Large intestine (tissue), 3 donors: Measurements from ENCODE around the gene SLC35E4. TPM values are rescaled to one million over a fixed set of nuclear protein-coding genes. Genes with fewer than 3 reads are reported as not detected.
A peak's percentile ranks its signal among the peaks of the same experiment; 100 is the strongest.

Source experiments
- DNase-seq, 2 donors: peaks; one replicate each; pipeline versions ENCODE4 v3.0.0 to v3.0.0-alpha.2; 2013
- H3K27ac ChIP-seq: one replicate; pipeline ENCODE4 v1.5.1; 2013; ENCODE audit warnings: low read length
- H3K27me3 ChIP-seq: 2 replicates; pipeline ENCODE4 v1.6.1; 2013; ENCODE audit warnings: low read length; ENCODE audit not compliant: control insufficient read depth, insufficient read depth
- H3K36me3 ChIP-seq: 2 replicates; pipeline ENCODE4 v1.6.1; 2013; ENCODE audit warnings: low read length; ENCODE audit not compliant: control insufficient read depth, insufficient read depth
- H3K4me1 ChIP-seq: one replicate; pipeline ENCODE4 v1.6.1; 2013; ENCODE audit warnings: low read length; ENCODE audit not compliant: control insufficient read depth, insufficient read depth
- H3K4me3 ChIP-seq: one replicate; pipeline ENCODE4 v1.5.1; 2013; ENCODE audit warnings: low read length
- H3K9me3 ChIP-seq: one replicate; pipeline ENCODE4 v1.6.1; 2013; ENCODE audit warnings: mild to moderate bottlenecking, low read depth, low read length, moderate library complexity; ENCODE audit not compliant: control insufficient read depth
- WGBS: methylation state at CpG from one replicate; pipeline ENCODE4 v1.1.5; 2013; ENCODE audit warnings: low lambda C conversion rate; ENCODE audit not compliant: insufficient coverage; 5-methylcytosine and 5-hydroxymethylcytosine counted together
- polyA plus RNA-seq: library from polyadenylated mRNA; unstranded; fragments of 120-200 nt; gene quantifications from one replicate; pipeline ENCODE4 v1.2.1, GENCODE V29; 2013

Gene SLC35E4
- polyA plus RNA-seq, 1 donor: 1.2 TPM

GRCh38 chr22:30685178-30685577, 49.6 kb downstream of the SLC35E4 start:
- WGBS: no CpG with 5 or more reads among the region's 7 CpGs
- H3K27ac ChIP-seq: no peak overlapping the region
- H3K4me1 ChIP-seq: no peaks in the 10 kb centered on the region
- no peaks in the 10 kb centered on the region for H3K36me3 ChIP-seq
- no peaks in the 10 kb centered on the region for H3K9me3 ChIP-seq
- no peaks in the 10 kb centered on the region for H3K27me3 ChIP-seq
- peak in 1 of 2 donors; percentile 24 for DNase-seq
- no peak overlapping the region for H3K4me3 ChIP-seq

GRCh38 chr22:30687358-30687757, 51.8 kb downstream of the SLC35E4 start:
- no peaks in the 10 kb centered on the region for H3K9me3 ChIP-seq
- H3K4me3 ChIP-seq: no peak overlapping the region
- 80% methylated on average over 2 of the region's 4 CpGs for WGBS
- H3K27ac ChIP-seq: no peak overlapping the region
- no peaks in the 10 kb centered on the region for H3K27me3 ChIP-seq
- H3K4me1 ChIP-seq: no peaks in the 10 kb centered on the region
- peak in 1 of 2 donors; percentile 25 for DNase-seq
- no peaks in the 10 kb centered on the region for H3K36me3 ChIP-seq

- Histone ChIP-seq H3K27ac (no peak overlapping the region), H3K27me3 (peaks cover 3% of the 10 kb centered on the region), H3K36me3 (no peaks in the 10 kb centered on the region), H3K9me3 (no peaks in the 10 kb centered on the region), H3K4me1 (no peaks in the 10 kb centered on the region), H3K4me3 (no peak overlapping the region)
- no peak for DNase-seq
- no CpG with 5 or more reads among the region's 1 CpG for WGBS
Observed at GRCh38 chr22:30689622-30690021, 54.0 kb downstream of the SLC35E4 start.

GRCh38 chr22:30691204-30691603, 55.6 kb downstream of the SLC35E4 start:
- Histone ChIP-seq H3K36me3 (no peaks in the 10 kb centered on the region), H3K27me3 (peaks cover 10% of the 10 kb centered on the region), H3K27ac (no peak overlapping the region), H3K4me3 (no peak overlapping the region), H3K9me3 (no peaks in the 10 kb centered on the region), H3K4me1 (peaks cover 5% of the 10 kb centered on the region)
- no peak for DNase-seq
- WGBS: 80% methylated on average over 1 of the region's 1 CpG

- H3K4me3 ChIP-seq: peak overlapping the region; percentile 86
- DNase-seq: peak; percentile 45 to 79
- H3K9me3 ChIP-seq: no peaks in the 10 kb centered on the region
- H3K27ac ChIP-seq: peak overlapping the region; percentile 83
- WGBS: no CpG with 5 or more reads among the region's 38 CpGs
- H3K36me3 ChIP-seq: no peaks in the 10 kb centered on the region
- peaks cover 10% of the 10 kb centered on the region for H3K27me3 ChIP-seq
- H3K4me1 ChIP-seq: peaks cover 5% of the 10 kb centered on the region
Observed at GRCh38 chr22:30694171-30694639, 58.6 kb downstream of the SLC35E4 start.

GRCh38 chr22:30694640-30695350, 59.2 kb downstream of the SLC35E4 start, which contains the start of gene OSBP2:
TSS of gene OSBP2 (plus strand) at chr22:30694874. CDS start at chr22:30694910, 36 bp downstream.
- H3K4me1 ChIP-seq: peaks cover 5% of the 10 kb centered on the region
- peak within 1 kb of the TSS; percentile 83 for H3K27ac ChIP-seq
- H3K27me3 ChIP-seq: peaks cover 10% of the 10 kb centered on the region
- WGBS: no CpG with 5 or more reads among the region's 88 CpGs
- no peaks in the 10 kb centered on the region for H3K36me3 ChIP-seq
- H3K9me3 ChIP-seq: no peaks in the 10 kb centered on the region
- peak within 1 kb of the TSS; percentile 86 for H3K4me3 ChIP-seq
- peak in 1 of 2 donors; percentile 48 for DNase-seq

GRCh38 chr22:30695351-30695851, 59.8 kb downstream of the SLC35E4 start:
- Histone ChIP-seq H3K4me3 (peak overlapping the region; percentile 75), H3K9me3 (no peaks in the 10 kb centered on the region), H3K27ac (no peak overlapping the region), H3K36me3 (no peaks in the 10 kb centered on the region), H3K27me3 (peaks cover 10% of the 10 kb centered on the region), H3K4me1 (peaks cover 5% of the 10 kb centered on the region)
- DNase-seq: no peak
- no CpG with 5 or more reads among the region's 15 CpGs for WGBS

GRCh38 chr22:30695871-30696655, 60.5 kb downstream of the SLC35E4 start:
- Histone ChIP-seq H3K36me3 (no peaks in the 10 kb centered on the region), H3K4me1 (peaks cover 5% of the 10 kb centered on the region), H3K4me3 (no peak overlapping the region), H3K9me3 (no peaks in the 10 kb centered on the region), H3K27ac (no peak overlapping the region), H3K27me3 (peaks cover 10% of the 10 kb centered on the region)
- DNase-seq: no peak
- WGBS: no CpG with 5 or more reads among the region's 7 CpGs
